Breast epithelium (tissue), 3 donors: Measurements from ENCODE around the gene PIR.

Experiments used
- CTCF ChIP-seq, 3 donors: fragments of 450-650 bp; IDR thresholded peaks; one replicate each; pipeline ENCODE4 v1.5.1; 2016 to 2017; ENCODE audit warnings: antibody characterized with exemption in 3 of 3, mild to moderate bottlenecking in 3 of 3, moderate library complexity in 3 of 3
- POLR2A ChIP-seq: fragments of 450-650 bp; IDR thresholded peaks from one replicate; pipeline ENCODE4 v1.6.1; 2016; ENCODE audit warnings: antibody characterized with exemption, mild to moderate bottlenecking, moderate library complexity
- POLR2AphosphoS5 ChIP-seq, 3 donors: sonication (generic); formaldehyde crosslinking; IDR thresholded peaks; one replicate each; pipeline ENCODE4 v1.6.1; 2017; ENCODE audit warnings: antibody characterized with exemption in 3 of 3

- no peak for TF ChIP-seq CTCF (IDR thresholded peaks at IDR 0.05)
- no peak for TF ChIP-seq POLR2A
- TF ChIP-seq POLR2AphosphoS5 (IDR thresholded peaks at IDR 0.05), result no peak
These were observed 12.0 kb upstream of the PIR start for GRCh38 chrX:15505101-15505500.
